ENCODE results near the gene NLRP3. TPM values are rescaled to one million over a fixed set of nuclear protein-coding genes. Genes with fewer than 3 reads are reported as not detected.

NLRP3 gene
- total and polyA plus RNA-seq, 10 of the 15 experiments (the other 5 are each of a cell fraction or from before 2014, with no cell fraction given), result 1.8 to 10.4 (median 5.0) TPM

- H3K9me3 ChIP-seq (replicated peaks; ENCODE audit: control insufficient read depth, insufficient read depth, low read length), result no peaks in the 10 kb centered on the region; the same call in 2 of the 3 replicates
- 60% methylated on average over 5 of the region's 5 CpGs for WGBS (ENCODE audit: insufficient coverage, insufficient replicate concordance, low lambda C conversion rate, missing lambda C conversion rate)
- H4K20me1 ChIP-seq (ENCODE audit: control insufficient read depth, insufficient read depth), result no peaks in the 10 kb centered on the region
- no peak overlapping the region for H3K9ac ChIP-seq (ENCODE audit: control insufficient read depth, insufficient read depth, low read length)
- DNase-seq (ENCODE audit: low read depth, low spot score), result no peak
- H3K4me2 ChIP-seq (ENCODE audit: control insufficient read depth, insufficient read depth), result no peak overlapping the region
- peaks cover 33% of the 10 kb centered on the region for H3K4me1 ChIP-seq (ENCODE audit: control insufficient read depth, insufficient read depth, low read length)
- TF ChIP-seq RB1 (IDR thresholded peaks at IDR 0.05; ENCODE audit: borderline replicate concordance) (no peak), SUZ12 (IDR thresholded peaks at IDR 0.05; ENCODE audit: unreplicated experiment) (no peak), RCOR1 (conservative IDR thresholded peaks at IDR 0.05; ENCODE audit: low read depth, low read length) (no peak), E4F1 (IDR thresholded peaks at IDR 0.05; ENCODE audit: borderline replicate concordance, partially characterized antibody) (no peak), MTA3 (IDR thresholded peaks at IDR 0.05; ENCODE audit: borderline replicate concordance, low read length) (no peak), NRF1 (conservative IDR thresholded peaks at IDR 0.05; ENCODE audit: low read depth, low read length) (no peak)
- ChIA-PET CTCF (interaction anchor here (0.6 to 6.2 kb wide), 8 partner anchors 14 to 99 kb away, joined by 3 to 197 read pairs (median 24); no protein-coding TSS in a partner anchor), SMC1A (ENCODE audit: uncharacterized antibody, unreplicated experiment) (interaction anchor here (0.9 to 7.4 kb wide), 11 partner anchors 13 to 176 kb away, joined by 3 to 174 read pairs (median 3); no protein-coding TSS in a partner anchor), POLR2A (no interaction called here), RAD21 (ENCODE audit: unreplicated experiment) (interaction anchor here (0.7 to 5.1 kb wide), 5 partner anchors 12 to 99 kb away, joined by 3 to 140 read pairs (median 8); no protein-coding TSS in a partner anchor)
- ATAC-seq, result no peak
- no peaks in the 10 kb centered on the region for H3K79me2 ChIP-seq (ENCODE audit: control insufficient read depth, insufficient read depth, low read length)
- in situ Hi-C loops (cut with MboI), result loop anchor here (5.0 kb wide), 2 partner anchors 90 to 190 kb away; no protein-coding TSS in a partner anchor
- no peaks in the 10 kb centered on the region for H3K27me3 ChIP-seq (replicated peaks in 1 of 2; ENCODE audit: control insufficient read depth in 2 of 2, insufficient read depth in 2 of 2, low read length in 1 of 2)
- H3K36me3 ChIP-seq (ENCODE audit: control insufficient read depth in 2 of 2, insufficient read depth in 2 of 2, low read length in 1 of 2), result no peaks in the 10 kb centered on the region
- H2AFZ ChIP-seq (ENCODE audit: control insufficient read depth, low read depth, low read length), result no peak overlapping the region
- no peak for FAIRE-seq
- intact Hi-C loops (cut with micrococcal nuclease; ENCODE audit: unreplicated experiment), result no loop called here
- H3K27ac ChIP-seq (ENCODE audit: control insufficient read depth, insufficient read depth), result no peak overlapping the region
- BruUV-seq (replicated peaks), result no TSS peak
- H3K4me3 ChIP-seq, result no peak overlapping the region
These were observed 28.4 kb upstream of the NLRP3 start for GRCh38 chr1:247387565-247387964.
